ENCODE data around the gene UVRAG. TPM values are rescaled to one million over a fixed set of nuclear protein-coding genes. Genes with fewer than 3 reads are reported as not detected.
"Not testable (repeated sequence)": the region's sequence is repeated elsewhere in the genome, so short reads cannot be mapped to it uniquely, and the experiment has no call there.

UVRAG gene
- total RNA-seq, 2 donors from 2014 or later, result 10.9 to 31.0 TPM

DNA sequence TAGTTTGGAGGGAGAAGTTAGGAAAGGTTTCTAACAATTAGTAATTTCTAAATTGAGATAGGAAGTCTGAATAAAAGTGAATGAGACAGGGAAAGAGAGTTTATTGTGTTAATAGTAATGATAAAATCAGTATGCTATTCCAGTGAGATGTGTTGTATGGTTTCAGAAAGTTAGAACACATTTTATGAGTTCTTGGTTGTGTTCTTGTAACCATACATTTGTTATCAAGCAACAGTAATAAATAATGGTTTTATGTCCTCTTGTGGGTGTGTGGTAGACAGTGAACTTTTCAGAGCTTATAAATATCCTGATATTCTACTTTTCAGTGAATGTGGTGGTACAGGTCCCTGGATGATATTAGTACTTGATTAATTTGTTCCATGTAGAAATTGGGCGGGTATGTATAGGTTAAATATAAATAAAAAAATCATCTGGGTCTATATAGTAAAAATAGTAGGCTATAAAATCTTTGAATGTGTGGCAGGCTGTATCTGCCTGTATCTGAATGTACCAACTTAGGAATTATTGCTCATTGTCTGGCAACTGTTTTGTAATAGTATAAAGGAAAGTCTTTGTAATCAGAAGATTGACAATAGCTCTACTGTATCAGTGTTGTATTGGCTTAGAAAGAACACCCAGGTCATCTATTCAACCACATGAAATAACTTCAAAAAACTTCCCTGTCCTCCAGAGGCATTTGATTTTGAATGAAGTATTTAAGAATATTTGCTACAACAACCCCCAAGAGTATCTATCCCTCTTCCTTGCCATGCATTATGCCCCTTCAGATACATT lies 54.8 kb downstream of the UVRAG start:
- H3K36me3 ChIP-seq (replicated peaks in 1 of 2; ENCODE audit: insufficient read depth in 1 of 2, low read depth in 2 of 2), result no peaks in the 10 kb centered on the region
- 85 to 87% methylated on average over 1 of the region's 1 CpG for WGBS, 2 donors
- intact Hi-C loops (cut with DNase I), result loop anchor here (10.0 kb wide), 1 partner anchor 65 kb away; no protein-coding TSS in a partner anchor
- H3K4me3 ChIP-seq, result no peak overlapping the region
- ATAC-seq (no peak), DNase-seq (no peak)
- H3K27me3 ChIP-seq, result no peaks in the 10 kb centered on the region
- H3K4me1 ChIP-seq, result peaks cover 32% of the 10 kb centered on the region
- no peaks in the 10 kb centered on the region for H3K9me3 ChIP-seq
- H3K27ac ChIP-seq, result no peak overlapping the region
- no peak for TF ChIP-seq POLR2A (IDR thresholded peaks at IDR 0.05)
- TF ChIP-seq, protein P1, sequence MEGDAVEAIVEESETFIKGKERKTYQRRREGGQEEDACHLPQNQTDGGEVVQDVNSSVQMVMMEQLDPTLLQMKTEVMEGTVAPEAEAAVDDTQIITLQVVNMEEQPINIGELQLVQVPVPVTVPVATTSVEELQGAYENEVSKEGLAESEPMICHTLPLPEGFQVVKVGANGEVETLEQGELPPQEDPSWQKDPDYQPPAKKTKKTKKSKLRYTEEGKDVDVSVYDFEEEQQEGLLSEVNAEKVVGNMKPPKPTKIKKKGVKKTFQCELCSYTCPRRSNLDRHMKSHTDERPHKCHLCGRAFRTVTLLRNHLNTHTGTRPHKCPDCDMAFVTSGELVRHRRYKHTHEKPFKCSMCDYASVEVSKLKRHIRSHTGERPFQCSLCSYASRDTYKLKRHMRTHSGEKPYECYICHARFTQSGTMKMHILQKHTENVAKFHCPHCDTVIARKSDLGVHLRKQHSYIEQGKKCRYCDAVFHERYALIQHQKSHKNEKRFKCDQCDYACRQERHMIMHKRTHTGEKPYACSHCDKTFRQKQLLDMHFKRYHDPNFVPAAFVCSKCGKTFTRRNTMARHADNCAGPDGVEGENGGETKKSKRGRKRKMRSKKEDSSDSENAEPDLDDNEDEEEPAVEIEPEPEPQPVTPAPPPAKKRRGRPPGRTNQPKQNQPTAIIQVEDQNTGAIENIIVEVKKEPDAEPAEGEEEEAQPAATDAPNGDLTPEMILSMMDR (IDR thresholded peaks at IDR 0.05), result no peak

DNA sequence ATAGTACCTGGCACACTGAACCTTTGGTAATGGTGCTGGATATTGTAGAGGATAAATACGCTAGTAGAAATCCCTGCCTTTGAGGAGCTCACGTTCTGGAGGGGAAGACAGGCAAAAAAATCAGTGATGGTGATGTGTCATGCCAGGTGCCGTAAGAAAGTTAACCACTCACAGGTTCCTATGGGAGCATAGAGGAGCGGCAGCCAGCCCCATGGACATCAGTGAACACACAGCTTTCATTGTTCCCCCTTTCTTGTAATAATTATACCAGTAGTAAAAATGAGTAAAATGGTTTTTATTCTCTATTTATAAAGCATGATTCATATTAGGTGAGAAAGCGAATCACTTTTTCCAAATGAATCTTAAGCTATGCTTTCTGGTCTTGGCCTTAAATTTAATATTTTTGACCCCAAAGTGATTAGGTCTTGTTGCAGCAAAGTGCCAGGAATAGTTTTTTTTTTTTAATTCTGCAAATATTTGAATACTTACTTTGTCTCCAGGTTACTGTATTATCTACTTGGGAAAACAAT lies 57.9 kb downstream of the UVRAG start:
- H3K4me3 ChIP-seq, result no peak overlapping the region
- DNase-seq, result no peak
- WGBS, 2 donors, result 62 to 70% methylated on average over 5 of the region's 5 CpGs
- H3K9me3 ChIP-seq, result no peaks in the 10 kb centered on the region
- H3K4me1 ChIP-seq, result peaks cover 22% of the 10 kb centered on the region
- no peaks in the 10 kb centered on the region for H3K27me3 ChIP-seq
- intact Hi-C loops (cut with DNase I), result no loop called here
- no peak overlapping the region for H3K27ac ChIP-seq
- TF ChIP-seq, protein P1 (IDR thresholded peaks at IDR 0.05), result no peak
- no peak for TF ChIP-seq POLR2A (IDR thresholded peaks at IDR 0.05)
- no peaks in the 10 kb centered on the region for H3K36me3 ChIP-seq (replicated peaks in 1 of 2; ENCODE audit: insufficient read depth in 1 of 2, low read depth in 2 of 2)
- no peak for ATAC-seq

DNA sequence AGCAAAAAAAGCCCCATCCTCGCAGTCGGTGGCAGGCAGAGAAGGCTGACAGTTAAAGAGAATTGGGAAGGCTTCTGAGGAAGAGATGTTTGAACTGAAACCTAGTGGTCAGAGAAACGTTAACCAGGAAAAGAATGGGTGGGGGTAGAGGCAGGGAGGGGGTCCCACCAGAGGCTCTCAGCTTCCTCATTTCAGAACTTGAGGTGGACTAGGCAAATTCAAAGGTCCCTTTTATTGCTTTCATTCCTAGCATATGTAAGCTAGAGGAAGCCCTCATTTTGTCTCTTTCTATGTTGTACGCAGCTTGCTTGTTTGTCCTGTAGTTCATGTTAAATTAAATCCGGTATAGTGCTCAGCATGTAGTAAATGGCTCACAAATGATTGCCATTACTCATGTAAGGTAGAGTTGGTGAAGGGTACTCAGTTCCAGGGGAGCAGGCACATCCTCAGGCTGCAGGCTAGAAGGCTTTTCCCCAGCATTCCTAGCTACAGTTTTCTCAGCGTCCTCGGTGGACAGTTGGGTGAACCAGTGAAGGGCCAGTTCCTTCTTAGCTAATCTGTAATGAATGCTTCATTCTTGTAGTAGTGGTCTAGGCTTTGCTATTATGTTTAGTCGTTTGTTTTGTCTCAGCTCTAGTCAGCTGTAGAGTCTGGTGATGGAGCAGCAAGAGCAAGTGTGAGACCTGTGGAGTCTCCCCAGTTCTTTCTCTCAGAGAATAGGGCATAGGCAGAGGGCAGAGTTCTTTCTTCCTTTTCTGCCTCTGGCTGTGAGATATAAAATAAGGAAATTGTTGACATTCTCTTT lies 58.6 kb downstream of the UVRAG start:
- TF ChIP-seq, protein P1 (IDR thresholded peaks at IDR 0.05), result no peak
- TF ChIP-seq POLR2A (IDR thresholded peaks at IDR 0.05), result no peak
- no peak overlapping the region for H3K27ac ChIP-seq
- H3K9me3 ChIP-seq, result no peaks in the 10 kb centered on the region
- H3K4me1 ChIP-seq, result peaks cover 15% of the 10 kb centered on the region
- H3K4me3 ChIP-seq, result no peak overlapping the region
- DNase-seq, result no peak
- WGBS, 2 donors, result 51 to 62% methylated on average over 8 of the region's 8 CpGs
- no peaks in the 10 kb centered on the region for H3K27me3 ChIP-seq
- intact Hi-C loops (cut with DNase I), result no loop called here
- no peaks in the 10 kb centered on the region for H3K36me3 ChIP-seq (replicated peaks in 1 of 2; ENCODE audit: insufficient read depth in 1 of 2, low read depth in 2 of 2)
- ATAC-seq, result no peak

DNA sequence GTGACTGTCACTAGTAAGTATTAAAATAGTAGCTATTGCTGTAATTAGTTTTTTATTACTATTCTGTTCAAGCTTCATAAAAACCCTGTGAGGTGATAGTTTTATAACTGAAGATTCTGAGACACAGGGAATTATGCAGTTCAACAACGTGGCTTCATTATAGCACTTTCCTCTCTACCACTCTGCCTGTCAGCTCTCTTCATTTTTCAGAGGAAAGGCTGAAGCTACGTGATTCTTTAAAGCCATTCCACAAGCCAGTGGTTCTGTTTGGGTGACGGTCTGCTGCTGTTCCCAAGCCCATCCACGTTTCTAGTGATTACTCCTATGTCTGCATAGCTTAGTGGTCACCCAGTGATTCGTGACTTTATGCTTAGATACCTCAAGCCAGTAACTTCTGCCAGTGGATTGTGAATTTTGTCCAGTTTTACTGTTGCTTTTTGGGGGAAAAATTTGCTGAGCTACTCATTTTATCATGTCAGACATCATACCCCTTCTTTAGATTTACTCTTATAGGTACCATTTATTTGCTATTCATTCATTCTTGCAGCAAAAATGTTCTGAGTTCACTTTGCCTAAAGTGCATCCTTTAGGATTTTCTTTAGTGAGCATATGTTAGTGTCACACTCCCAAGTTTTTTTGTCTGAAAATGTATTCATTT lies 59.8 kb downstream of the UVRAG start:
- ATAC-seq, result no peak
- TF ChIP-seq, protein P1 (IDR thresholded peaks at IDR 0.05), result no peak
- TF ChIP-seq POLR2A (IDR thresholded peaks at IDR 0.05), result no peak

DNA sequence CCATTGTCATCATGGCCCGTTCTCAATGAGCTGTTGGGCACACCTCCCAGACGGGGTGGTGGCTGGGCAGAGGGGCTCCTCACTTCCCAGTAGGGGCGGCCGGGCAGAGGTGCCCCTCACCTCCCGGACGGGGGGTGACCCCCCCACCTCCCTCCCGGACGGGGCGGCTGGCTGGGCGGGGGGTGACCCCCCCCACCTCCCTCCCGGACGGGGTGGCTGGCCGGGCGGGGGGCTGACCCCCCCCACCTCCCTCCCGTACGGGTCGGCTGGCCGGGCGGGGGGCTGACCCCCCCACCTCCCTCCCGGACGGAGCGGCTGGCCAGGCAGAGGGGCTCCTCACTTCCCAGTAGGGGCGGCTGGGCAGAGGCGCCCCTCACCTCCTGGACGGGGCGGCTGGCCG lies 62.3 kb downstream of the UVRAG start:
- H3K27ac ChIP-seq; ATAC-seq; H3K4me3 ChIP-seq; H3K4me1 ChIP-seq; DNase-seq; intact Hi-C loops (cut with DNase I); H3K9me3 ChIP-seq; H3K36me3 ChIP-seq (replicated peaks in 1 of 2; ENCODE audit: insufficient read depth in 1 of 2, low read depth in 2 of 2); H3K27me3 ChIP-seq: not testable (repeated sequence)
- WGBS, 2 donors, result 87 to 95% methylated on average over 4 to 8 of the region's 27 CpGs

More for the DNA sequence above, 59.8 kb downstream of the UVRAG start:
- Histone ChIP-seq H3K36me3 (replicated peaks in 1 of 2; ENCODE audit: insufficient read depth in 1 of 2, low read depth in 2 of 2) (no peaks in the 10 kb centered on the region), H3K27me3 (no peaks in the 10 kb centered on the region), H3K4me1 (peaks cover 3% of the 10 kb centered on the region), H3K9me3 (no peaks in the 10 kb centered on the region), H3K27ac (no peak overlapping the region), H3K4me3 (no peak overlapping the region)
- intact Hi-C loops (cut with DNase I), result no loop called here
- WGBS, 2 donors, result 74 to 82% methylated on average over 5 of the region's 5 CpGs
- no peak for DNase-seq

DNA sequence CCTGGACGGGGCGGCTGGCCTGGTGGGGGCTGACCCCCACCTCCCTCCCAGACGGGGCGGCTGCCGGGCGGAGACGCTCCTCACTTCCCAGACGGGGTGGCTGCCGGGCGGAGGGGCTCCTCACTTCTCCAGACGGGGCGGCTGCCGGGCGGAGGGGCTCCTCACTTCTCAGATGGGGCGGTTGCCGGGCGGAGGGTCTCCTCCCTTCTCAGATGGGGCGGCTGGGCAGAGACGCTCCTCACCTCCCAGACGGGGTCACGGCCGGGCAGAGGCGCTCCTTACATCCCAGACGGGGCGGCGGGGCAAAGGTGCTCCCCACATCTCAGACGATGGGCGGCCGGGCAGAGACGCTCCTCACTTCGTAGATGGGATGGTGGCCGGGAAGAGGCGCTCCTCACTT lies 62.9 kb downstream of the UVRAG start:
- H3K9me3 ChIP-seq; H3K27ac ChIP-seq; intact Hi-C loops (cut with DNase I); ATAC-seq; DNase-seq; H3K27me3 ChIP-seq; H3K36me3 ChIP-seq (replicated peaks in 1 of 2; ENCODE audit: insufficient read depth in 1 of 2, low read depth in 2 of 2); H3K4me1 ChIP-seq; H3K4me3 ChIP-seq: not testable (repeated sequence)
- WGBS, 2 donors, result no CpG with 5 or more reads among the region's 33 CpGs
